Immature natural killer cell (primary cell): ENCODE data around the gene KDM4B. TPM values are rescaled to one million over a fixed set of nuclear protein-coding genes. Genes with fewer than 3 reads are reported as not detected.

Experiments used
- DNase-seq, 3 donors: peaks; one replicate each; pipeline ENCODE4 v3.0.0; 2022; ENCODE audit warnings: mixed read lengths in 1 of 3
- H3K27ac Mint-ChIP-seq, 6 donors: one replicate each; pipeline ENCODE4 v1.8.0; 2020; ENCODE audit warnings: mixed read lengths in 6 of 6, mild to moderate bottlenecking in 5 of 6, inconsistent platforms in 4 of 6, moderate library complexity in 3 of 6
- H3K27me3 Mint-ChIP-seq, 3 donors: one replicate each; pipeline ENCODE4 v1.8.0; 2020 to 2021; ENCODE audit warnings: low read depth in 3 of 3, mild to moderate bottlenecking in 3 of 3, mixed read lengths in 3 of 3, moderate library complexity in 3 of 3, inconsistent platforms in 1 of 3
- H3K36me3 Mint-ChIP-seq, 3 donors: one replicate each; pipeline ENCODE4 v1.8.0; 2020; ENCODE audit warnings: mixed read lengths in 3 of 3, inconsistent platforms in 2 of 3, mild to moderate bottlenecking in 2 of 3
- H3K4me1 Mint-ChIP-seq, 2 donors: one replicate each; pipeline ENCODE4 v1.8.0; 2020; ENCODE audit warnings: inconsistent platforms in 2 of 2, mild to moderate bottlenecking in 2 of 2, mixed read lengths in 2 of 2, moderate library complexity in 1 of 2
- H3K4me3 Mint-ChIP-seq, 5 donors: one replicate each; pipeline ENCODE4 v1.8.0; 2020; ENCODE audit warnings: mild to moderate bottlenecking in 5 of 5, mixed read lengths in 5 of 5, inconsistent platforms in 3 of 5, moderate library complexity in 3 of 5
- H3K9me3 Mint-ChIP-seq, 6 donors: one replicate each; pipeline ENCODE4 v1.8.0; 2020; ENCODE audit warnings: mild to moderate bottlenecking in 6 of 6, mixed read lengths in 6 of 6, inconsistent platforms in 4 of 6, moderate library complexity in 3 of 6
- polyA plus RNA-seq, 3 donors: library from polyadenylated mRNA; unstranded; fragments of 300-500 nt; fragmentation: Illumina TruSeq; gene quantifications; one replicate each; pipeline ENCODE4 v1.2.3, GENCODE V29; 2021

The KDM4B gene
- polyA plus RNA-seq, 3 donors from 2014 or later, result 4.3 to 22.4 (median 6.7) TPM

DNA sequence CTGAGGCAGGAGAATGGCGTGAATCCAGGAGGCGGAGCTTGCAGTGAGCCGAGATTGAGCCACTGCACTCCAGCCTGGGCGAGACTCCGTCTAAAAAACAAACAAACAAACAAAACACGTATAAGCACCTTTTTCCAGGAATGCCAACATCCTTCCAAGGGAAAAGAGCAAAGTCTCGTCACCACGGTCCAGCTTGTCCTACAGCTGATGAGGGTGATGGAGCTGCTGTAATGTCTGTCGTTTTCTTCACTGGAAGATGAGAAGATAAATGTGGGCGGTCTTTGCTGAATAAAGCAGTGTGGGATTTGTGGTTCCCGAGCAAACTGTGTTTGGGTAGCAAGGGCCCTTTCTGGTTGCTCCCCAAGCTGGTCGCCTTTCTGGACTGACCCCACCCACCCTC, 205.1 kb downstream of the KDM4B start:
- Mint-ChIP-seq H3K27ac (no peak overlapping the region), H3K4me1 (no peaks in the 10 kb centered on the region), H3K4me3 (no peak overlapping the region), H3K27me3 (peaks cover 4 to 11% (median 4%) of the 10 kb centered on the region in 3 donors), H3K36me3 (peaks cover 0 to 5% (median 0%) of the 10 kb centered on the region in 3 donors), H3K9me3 (no peaks in the 10 kb centered on the region)
- DNase-seq, result no peak

DNA sequence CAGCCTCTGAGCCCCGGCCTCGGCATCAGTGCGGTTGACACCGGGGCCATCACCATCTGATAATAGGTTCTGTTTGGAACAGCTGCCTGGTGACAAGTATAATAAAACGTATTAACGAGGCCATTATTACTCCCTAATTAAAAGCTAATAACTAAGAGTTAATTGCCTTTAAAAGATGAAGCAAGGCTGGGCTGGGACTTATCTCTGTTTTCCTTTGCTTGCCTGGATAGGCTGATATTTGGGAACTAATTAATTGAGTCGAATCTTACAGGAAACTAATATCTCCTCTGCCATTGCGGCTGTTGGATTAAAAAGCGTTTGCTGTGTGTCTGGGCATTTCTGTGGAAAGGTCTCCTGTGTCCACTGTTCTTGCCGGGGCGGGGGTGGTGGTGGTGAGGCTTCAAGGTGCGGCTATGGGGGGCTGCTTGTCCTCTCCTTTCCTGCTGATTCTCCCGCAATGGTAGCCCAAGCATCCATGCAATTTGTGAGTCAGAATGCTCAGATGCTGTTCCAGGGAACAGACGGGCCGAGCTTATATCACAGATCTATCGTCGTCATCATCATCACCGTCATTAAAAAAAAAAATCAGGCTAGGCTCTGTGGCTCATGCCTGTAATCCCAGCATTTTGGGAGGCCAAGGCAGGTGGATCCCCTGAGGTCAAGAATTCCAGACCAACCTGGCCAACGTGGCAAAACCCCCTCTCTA, 209.0 kb downstream of the KDM4B start:
- Mint-ChIP-seq H3K4me1 (no peaks in the 10 kb centered on the region), H3K27ac (no peak overlapping the region), H3K36me3 (no peaks in the 10 kb centered on the region), H3K4me3 (no peak overlapping the region), H3K9me3 (no peaks in the 10 kb centered on the region), H3K27me3 (peaks cover 0 to 5% (median 4%) of the 10 kb centered on the region in 3 donors)
- no peak for DNase-seq

DNA sequence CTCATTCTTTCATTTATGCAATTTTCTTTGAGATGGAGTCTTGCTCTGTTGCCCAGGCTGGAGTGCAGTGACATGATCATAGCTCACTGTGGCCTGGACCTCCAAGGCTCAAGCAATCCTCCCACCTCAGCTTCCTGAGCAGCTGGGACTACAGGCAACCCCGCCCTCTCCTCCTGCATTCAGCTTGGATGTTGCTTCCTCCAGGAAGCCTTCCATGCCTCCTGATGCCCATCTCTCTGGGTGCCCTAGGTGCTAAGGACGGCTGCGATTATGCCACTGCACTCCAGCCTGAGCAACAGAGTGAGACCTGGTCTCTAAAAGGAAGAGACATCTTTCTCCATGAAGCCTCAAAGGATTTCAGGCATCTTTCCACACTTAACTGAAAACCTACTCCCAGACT, 209.9 kb downstream of the KDM4B start:
- peaks cover 0 to 5% (median 4%) of the 10 kb centered on the region in 3 donors for H3K27me3 Mint-ChIP-seq
- no peaks in the 10 kb centered on the region for H3K36me3 Mint-ChIP-seq
- no peak overlapping the region for H3K27ac Mint-ChIP-seq
- H3K9me3 Mint-ChIP-seq, result no peaks in the 10 kb centered on the region
- DNase-seq, result no peak
- no peak overlapping the region for H3K4me3 Mint-ChIP-seq
- no peaks in the 10 kb centered on the region for H3K4me1 Mint-ChIP-seq

DNA sequence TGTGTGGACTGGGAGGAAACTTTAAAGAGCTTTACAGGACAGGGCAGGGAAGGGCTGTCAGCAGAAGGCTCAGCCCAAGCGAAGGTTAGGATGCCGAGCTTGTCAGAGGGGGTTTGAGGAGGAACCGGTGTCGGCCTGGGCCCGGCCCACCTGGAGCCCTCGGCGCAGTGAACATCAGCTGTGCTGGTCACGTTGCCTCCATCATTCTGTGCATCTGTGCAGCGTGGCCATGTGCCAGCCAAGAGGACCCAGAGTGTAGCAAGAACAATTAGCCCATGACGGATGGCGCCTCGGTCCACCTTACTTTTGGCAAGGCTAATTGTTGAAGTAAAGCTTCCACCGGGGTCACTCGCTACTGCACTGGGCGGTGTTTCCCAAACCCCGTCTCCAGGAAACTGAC, 210.3 kb downstream of the KDM4B start:
- H3K27me3 Mint-ChIP-seq, result peaks cover 0 to 5% (median 4%) of the 10 kb centered on the region in 3 donors
- no peaks in the 10 kb centered on the region for H3K36me3 Mint-ChIP-seq
- H3K27ac Mint-ChIP-seq, result no peak overlapping the region
- DNase-seq, result no peak
- H3K4me3 Mint-ChIP-seq, result no peak overlapping the region
- H3K9me3 Mint-ChIP-seq, result no peaks in the 10 kb centered on the region
- no peaks in the 10 kb centered on the region for H3K4me1 Mint-ChIP-seq

DNA sequence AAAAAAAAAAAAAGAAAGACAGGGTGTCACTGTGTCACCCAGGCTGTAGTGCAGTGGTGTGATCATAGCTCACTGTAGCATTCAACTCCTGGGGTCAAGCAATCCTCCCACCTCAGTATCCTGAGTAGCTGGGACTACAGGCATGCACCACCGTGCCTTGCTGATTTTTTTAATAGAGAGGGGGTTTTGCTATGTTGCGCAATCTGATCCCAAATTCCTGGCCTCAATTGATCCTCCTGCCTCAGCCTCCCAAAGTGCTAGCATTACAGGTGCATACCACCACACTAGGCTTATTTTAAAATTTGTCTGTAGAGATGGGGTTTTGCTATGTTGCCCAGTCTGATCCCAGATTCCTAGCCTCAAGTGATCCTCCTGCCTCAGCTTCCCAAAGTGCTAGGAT, 212.4 kb downstream of the KDM4B start:
- no peaks in the 10 kb centered on the region for H3K36me3 Mint-ChIP-seq
- H3K9me3 Mint-ChIP-seq, result no peaks in the 10 kb centered on the region
- H3K27me3 Mint-ChIP-seq, result peaks cover 4 to 5% (median 4%) of the 10 kb centered on the region in 3 donors
- no peak overlapping the region for H3K4me3 Mint-ChIP-seq
- DNase-seq, result no peak
- H3K4me1 Mint-ChIP-seq, result no peaks in the 10 kb centered on the region
- no peak overlapping the region for H3K27ac Mint-ChIP-seq

DNA sequence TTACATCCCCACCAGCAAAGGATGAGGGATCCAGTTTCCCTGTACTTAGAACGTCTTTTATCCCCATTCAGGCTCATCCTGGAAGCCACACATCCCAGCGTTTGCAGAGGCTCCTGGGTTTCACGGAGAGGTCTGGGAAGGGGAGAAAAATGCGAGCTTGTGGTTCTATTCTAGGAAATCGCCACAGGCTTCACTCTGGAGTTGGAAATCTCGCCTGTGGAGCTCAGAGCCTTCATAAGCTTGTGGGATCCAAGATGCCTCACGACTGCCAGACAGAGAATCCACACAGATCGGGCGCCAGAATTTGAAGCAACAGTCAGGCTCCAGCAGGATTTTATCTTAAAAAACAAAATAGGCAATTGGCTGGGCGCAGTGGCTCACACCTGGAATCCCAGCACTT, 213.8 kb downstream of the KDM4B start:
- no peak for DNase-seq
- Mint-ChIP-seq H3K9me3 (no peaks in the 10 kb centered on the region), H3K27ac (no peak overlapping the region), H3K4me1 (no peaks in the 10 kb centered on the region), H3K4me3 (no peak overlapping the region), H3K27me3 (peaks cover 3 to 9% (median 4%) of the 10 kb centered on the region in 3 donors), H3K36me3 (no peaks in the 10 kb centered on the region)

DNA sequence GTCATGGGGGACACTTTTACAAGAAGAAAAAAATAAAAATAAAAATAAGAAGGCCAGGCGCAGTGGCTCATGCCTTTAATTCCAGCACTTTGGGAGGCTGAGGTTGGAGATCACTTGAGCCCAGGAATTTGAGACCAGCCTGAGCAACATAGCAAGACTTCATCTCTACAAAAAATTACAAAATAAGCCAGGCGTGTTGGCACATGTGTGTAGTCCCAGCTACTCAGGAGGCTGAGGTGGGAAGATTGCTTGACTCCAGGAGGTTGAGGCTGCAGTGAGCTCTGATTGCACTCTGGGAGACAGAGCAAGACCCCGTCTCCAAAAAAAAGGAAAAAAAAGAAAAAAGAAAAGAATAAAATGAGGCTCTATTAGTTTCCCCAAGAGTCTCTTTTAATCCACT, 214.7 kb downstream of the KDM4B start:
- Mint-ChIP-seq H3K27ac (no peak overlapping the region), H3K9me3 (no peaks in the 10 kb centered on the region), H3K27me3 (peaks cover 3 to 9% (median 4%) of the 10 kb centered on the region in 3 donors), H3K36me3 (no peaks in the 10 kb centered on the region), H3K4me1 (no peaks in the 10 kb centered on the region), H3K4me3 (no peak overlapping the region)
- DNase-seq, result no peak

DNA sequence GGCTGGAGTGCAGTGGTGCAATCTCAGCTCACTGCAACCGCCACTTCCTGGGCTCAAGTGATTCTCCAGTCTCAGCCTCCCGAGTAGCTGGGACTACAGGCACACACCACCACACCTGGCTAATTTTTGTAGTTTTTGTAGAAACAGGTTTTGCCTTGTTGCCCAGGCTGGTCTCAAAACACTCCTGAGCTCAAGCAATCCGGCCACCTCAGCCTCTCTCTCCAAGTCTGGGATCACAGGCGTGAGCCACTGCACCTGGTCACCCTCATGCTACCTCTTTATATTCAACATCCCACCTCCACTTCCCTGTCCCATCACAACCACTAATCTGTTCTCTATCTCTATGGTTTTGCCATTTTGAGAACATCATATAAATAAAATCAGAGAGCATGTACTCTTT, 216.0 kb downstream of the KDM4B start:
- Mint-ChIP-seq H3K36me3 (no peaks in the 10 kb centered on the region), H3K9me3 (no peaks in the 10 kb centered on the region), H3K4me3 (no peak overlapping the region), H3K27ac (no peak overlapping the region), H3K4me1 (peaks cover 0 to 2% of the 10 kb centered on the region in 2 donors), H3K27me3 (peaks cover 3 to 11% (median 4%) of the 10 kb centered on the region in 3 donors)
- DNase-seq, result no peak

DNA sequence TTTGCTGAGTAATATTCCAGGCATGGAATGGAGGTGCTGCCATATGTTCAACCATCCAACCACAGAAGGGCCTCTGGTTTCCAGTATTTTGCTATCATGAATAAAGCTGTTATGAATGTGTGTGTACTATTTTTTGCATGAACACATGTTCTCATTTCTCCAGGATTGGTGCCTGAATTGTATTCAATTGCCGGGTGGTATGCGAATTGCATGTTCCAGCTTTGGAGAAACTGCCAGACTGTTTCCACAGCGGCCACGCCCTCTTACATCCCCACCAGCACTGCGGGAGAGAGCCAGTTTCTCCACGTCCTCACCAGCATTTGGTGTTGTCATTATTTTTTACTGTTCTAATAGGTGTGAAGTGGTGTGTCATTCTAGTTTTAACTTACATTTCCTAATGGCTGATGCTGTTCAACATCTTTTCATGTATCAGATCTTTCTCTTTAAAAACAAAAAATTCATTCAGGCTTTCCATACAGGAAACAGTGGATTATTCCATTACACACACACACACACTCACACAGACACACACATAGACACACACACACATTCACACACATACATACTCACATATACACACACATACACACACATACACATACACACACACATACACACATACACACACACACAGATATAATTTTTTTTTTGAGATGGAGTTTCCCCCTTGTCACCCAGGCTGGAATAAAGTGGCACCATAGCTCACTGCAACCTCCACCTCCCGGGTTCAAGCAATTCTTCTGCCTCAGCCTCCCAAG, 217.6 kb downstream of the KDM4B start:
- peaks cover 0 to 2% of the 10 kb centered on the region in 2 donors for H3K4me1 Mint-ChIP-seq
- no peaks in the 10 kb centered on the region for H3K9me3 Mint-ChIP-seq
- H3K4me3 Mint-ChIP-seq, result no peak overlapping the region
- DNase-seq, result no peak
- no peaks in the 10 kb centered on the region for H3K36me3 Mint-ChIP-seq
- H3K27me3 Mint-ChIP-seq, result peaks cover 4 to 11% (median 7%) of the 10 kb centered on the region in 3 donors
- H3K27ac Mint-ChIP-seq, result no peak overlapping the region

DNA sequence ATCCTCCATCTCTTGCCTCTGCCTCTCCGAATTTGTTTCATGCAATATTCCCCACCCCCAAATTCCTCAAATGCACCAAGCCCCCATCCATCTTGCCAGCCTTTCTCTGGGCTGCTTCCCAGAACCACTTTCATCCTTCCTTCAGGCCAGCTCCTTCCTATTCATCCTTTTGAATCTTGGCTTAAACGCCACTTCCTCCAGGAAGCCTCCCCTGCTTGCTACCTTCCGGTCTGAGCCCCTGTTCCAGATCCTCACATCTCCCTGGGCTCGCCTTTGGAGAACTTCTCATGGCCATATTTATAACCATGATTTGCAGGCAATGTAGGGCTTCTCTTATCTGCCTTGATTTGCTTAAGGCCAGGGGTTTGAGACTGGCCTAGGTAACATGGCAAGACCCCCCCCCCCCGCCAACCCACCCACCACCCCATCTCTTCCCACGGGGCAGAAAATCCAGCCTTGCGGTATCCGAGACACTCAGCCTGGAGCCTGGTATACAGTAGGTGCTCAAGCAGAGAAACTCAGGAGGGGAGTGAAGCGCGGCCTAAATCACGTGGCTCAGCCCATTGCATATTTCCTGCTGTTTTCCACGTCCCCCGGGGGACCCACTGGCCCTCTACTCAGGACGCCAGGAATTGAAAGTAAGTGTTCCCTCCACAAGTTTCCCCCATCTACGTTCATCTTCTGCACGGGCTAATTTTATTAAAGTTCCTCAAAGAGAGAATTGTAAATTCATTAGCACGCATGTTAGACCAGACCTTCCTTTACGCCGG, 219.8 kb downstream of the KDM4B start:
- Mint-ChIP-seq H3K27me3 (peaks cover 4 to 6% (median 6%) of the 10 kb centered on the region in 3 donors), H3K9me3 (no peaks in the 10 kb centered on the region), H3K4me3 (no peak overlapping the region), H3K36me3 (no peaks in the 10 kb centered on the region), H3K4me1 (peaks cover 0 to 2% of the 10 kb centered on the region in 2 donors), H3K27ac (peak overlapping the region in 2 of 6 donors; percentile 0 to 45)
- DNase-seq, result no peak

DNA sequence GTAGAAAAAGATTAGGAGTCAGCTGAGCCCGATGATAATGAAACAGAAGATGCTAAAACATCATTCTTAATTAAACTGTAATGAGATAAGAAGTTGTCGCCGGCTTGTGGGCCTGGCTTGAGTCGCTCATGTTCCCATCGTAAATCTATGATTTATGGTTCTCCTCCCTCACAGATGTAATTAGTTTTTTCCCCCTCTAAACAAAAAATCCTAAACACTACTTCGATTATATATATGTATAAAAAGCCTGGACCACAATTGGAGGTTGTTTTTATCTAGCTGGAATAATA, 220.3 kb downstream of the KDM4B start:
- no peaks in the 10 kb centered on the region for H3K36me3 Mint-ChIP-seq
- peaks cover 0 to 2% of the 10 kb centered on the region in 2 donors for H3K4me1 Mint-ChIP-seq
- H3K27ac Mint-ChIP-seq, result no peak overlapping the region
- no peak for DNase-seq
- no peaks in the 10 kb centered on the region for H3K9me3 Mint-ChIP-seq
- no peak overlapping the region for H3K4me3 Mint-ChIP-seq
- H3K27me3 Mint-ChIP-seq, result peaks cover 4 to 6% (median 6%) of the 10 kb centered on the region in 3 donors

DNA sequence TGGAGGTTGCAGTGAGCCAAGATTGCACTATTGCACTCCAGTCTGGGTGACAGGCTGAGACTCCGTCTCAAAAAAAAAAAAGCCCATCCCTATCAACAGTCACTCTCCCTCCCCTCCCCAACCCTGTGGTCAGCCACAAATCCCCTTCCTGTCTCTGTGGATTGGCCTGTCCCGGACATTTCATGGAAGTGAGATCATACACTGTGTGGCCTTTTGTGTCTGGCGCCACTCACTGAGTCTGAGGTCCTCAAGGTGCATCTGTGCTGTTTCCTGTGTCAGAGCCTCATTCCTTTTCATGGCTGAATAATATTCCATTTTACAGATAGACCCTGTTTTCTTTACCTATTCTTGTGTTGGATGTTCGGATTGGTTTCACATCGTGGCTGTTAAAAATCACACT, 222.2 kb downstream of the KDM4B start:
- no peak overlapping the region for H3K4me3 Mint-ChIP-seq
- peaks cover 0 to 2% of the 10 kb centered on the region in 2 donors for H3K4me1 Mint-ChIP-seq
- DNase-seq, result no peak
- no peaks in the 10 kb centered on the region for H3K36me3 Mint-ChIP-seq
- peaks cover 0 to 6% (median 6%) of the 10 kb centered on the region in 3 donors for H3K27me3 Mint-ChIP-seq
- H3K27ac Mint-ChIP-seq, result no peak overlapping the region
- no peaks in the 10 kb centered on the region for H3K9me3 Mint-ChIP-seq

DNA sequence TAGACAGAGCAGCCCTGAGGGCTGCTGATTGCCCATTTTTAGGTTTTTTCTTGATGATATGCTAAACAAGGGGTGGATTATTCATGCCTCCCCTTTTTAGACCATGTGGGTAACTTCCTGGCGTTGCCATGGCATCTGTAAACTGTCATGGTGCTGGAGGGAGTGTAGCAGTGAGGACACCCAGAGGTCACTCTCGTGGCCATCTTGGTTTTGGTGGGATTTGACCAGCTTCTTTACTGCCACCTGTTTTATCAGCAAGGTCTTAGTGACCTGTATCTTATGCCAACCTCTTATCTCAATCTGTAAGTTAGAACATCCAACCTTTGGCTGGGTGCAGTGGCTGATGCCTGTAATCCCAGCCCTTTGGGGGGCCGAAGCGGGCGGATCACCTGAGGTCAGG, 223.7 kb downstream of the KDM4B start:
- H3K4me1 Mint-ChIP-seq, result peaks cover 0 to 2% of the 10 kb centered on the region in 2 donors
- H3K9me3 Mint-ChIP-seq, result no peaks in the 10 kb centered on the region
- DNase-seq, result no peak
- no peak overlapping the region for H3K4me3 Mint-ChIP-seq
- H3K36me3 Mint-ChIP-seq, result no peaks in the 10 kb centered on the region
- no peak overlapping the region for H3K27ac Mint-ChIP-seq
- peaks cover 0 to 5% (median 4%) of the 10 kb centered on the region in 3 donors for H3K27me3 Mint-ChIP-seq

DNA sequence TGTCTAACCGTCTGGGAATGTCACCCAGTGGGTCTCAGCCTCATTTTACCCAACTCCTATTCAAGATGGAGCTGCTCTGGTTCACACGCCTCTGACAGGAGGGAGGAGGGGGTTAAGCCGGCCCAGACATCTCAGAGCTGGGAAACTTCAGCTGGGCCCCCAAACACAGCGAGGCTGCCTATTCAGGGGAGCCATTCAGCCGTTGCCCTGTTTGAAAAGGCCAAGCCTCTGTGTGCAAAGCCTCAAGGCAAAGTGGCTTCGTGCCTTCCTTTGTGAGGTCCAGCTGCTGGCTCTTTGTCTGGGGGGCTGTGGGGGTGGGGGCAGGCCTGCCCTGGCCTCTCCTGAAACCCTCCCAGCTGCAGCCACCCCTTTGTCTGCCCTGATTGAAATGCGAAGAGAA, 224.3 kb downstream of the KDM4B start:
- H3K27ac Mint-ChIP-seq, result no peak overlapping the region
- H3K27me3 Mint-ChIP-seq, result peaks cover 0 to 6% (median 5%) of the 10 kb centered on the region in 3 donors
- H3K4me1 Mint-ChIP-seq, result peaks cover 0 to 2% of the 10 kb centered on the region in 2 donors

More for the DNA sequence above, 224.3 kb downstream of the KDM4B start:
- no peak for DNase-seq
- no peaks in the 10 kb centered on the region for H3K36me3 Mint-ChIP-seq
- H3K9me3 Mint-ChIP-seq, result no peaks in the 10 kb centered on the region
- H3K4me3 Mint-ChIP-seq, result no peak overlapping the region
